CD4-positive, alpha-beta T cell treated with Interleukin-15 for 4 hours (primary cell): ENCODE measurements around the gene ACTRT2.

ENCODE experiments used
- DNase-seq: peaks from one replicate; pipeline ENCODE4 v3.0.0-alpha.2; 2020; ENCODE audit warnings: low spot score

ACTRT2 gene

DNA sequence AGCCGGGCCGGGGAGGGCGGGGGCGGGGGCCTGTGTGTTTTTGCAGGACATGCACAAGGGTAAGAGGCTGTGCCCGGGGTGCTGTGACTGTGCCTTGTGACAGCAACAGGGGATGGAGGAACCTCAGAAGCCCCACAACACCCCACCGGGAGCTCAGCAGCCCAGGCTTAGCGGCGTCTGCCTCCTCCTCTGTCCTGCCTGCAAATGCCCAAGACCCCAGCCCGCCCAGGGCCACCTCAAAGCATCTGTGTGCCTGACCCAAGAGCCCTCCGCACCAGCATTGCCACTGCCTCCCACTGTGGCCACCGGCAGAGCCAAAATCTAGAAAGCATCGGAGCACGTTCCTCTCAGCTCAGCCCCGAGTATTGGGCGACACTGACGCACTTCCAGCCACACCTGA is 2.7 kb upstream of the ACTRT2 start:
- DNase-seq, result no peak

DNA sequence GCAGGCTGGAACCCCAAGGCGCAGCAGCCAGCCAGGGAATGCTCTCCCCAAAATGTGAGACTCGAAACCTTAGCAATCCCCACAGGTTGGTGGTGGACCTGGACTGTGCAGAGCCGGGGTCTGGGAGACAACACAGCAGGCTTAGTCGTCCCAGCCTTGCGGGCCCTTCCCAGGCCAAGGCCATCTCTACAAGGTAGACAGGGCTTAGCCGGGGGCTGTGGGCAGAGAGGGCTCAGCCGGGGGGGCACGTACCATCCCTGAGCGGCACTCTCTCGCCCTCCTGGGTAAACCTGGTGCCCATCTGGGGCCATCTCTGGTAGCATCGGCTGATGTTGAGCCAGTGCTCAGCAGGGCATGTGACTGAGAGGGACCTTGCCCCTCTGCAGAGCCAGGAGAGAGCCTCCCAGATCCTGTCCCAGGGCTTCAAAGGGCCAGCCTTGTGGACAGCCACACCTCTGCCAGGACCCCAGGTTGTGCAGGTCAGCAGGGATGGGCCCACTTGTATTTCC is 2.2 kb upstream of the ACTRT2 start:
- no peak for DNase-seq

DNA sequence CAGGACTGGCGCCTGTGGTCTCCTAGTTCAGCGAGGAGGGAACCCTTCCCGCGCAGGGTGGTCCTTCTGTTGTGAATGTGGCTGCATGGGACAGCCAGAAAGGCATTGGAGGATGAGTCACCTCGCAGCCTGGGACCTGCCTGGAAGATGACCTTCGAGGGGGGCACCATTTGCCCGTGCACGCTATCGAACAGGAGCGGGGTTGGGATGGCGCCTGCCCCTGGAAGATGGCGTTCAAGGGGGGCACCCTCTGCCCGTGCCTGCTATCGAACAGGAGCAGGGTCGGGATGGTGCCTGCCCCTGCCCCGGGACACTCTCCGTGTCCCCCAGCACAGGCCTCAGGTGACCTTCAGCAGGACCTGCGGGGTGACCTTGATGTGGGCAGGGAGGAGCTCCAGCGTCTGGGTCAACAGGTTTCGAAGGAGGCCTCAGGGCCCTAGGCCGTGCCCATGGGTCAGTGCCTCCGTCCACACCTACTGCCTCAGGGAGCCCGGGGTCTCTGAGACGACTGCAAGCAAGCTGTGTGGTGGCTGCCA is 1.7 kb upstream of the ACTRT2 start:
- no peak for DNase-seq

GRCh38 chr1:3020263-3020909 is 881 bp upstream of the ACTRT2 start:
- no peak for DNase-seq

DNA sequence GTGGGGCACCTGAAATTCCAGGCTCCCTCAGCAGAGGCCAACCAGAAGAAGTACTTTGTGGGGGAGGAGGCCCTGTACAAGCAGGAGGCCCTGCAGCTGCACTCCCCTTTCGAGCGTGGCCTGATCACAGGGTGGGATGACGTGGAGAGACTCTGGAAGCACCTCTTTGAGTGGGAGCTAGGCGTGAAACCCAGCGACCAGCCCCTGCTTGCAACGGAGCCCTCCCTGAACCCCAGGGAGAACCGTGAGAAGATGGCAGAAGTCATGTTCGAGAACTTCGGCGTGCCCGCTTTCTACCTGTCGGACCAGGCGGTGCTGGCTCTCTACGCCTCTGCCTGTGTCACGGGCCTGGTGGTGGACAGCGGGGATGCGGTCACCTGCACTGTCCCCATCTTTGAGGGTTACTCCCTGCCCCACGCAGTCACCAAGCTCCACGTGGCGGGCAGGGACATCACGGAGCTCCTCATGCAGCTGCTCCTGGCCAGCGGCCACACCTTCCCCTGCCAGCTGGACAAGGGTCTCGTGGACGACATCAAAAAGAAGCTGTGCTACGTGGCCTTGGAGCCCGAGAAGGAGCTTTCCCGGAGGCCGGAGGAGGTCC is 634 bp downstream of the ACTRT2 start:
- no peak for DNase-seq

DNA sequence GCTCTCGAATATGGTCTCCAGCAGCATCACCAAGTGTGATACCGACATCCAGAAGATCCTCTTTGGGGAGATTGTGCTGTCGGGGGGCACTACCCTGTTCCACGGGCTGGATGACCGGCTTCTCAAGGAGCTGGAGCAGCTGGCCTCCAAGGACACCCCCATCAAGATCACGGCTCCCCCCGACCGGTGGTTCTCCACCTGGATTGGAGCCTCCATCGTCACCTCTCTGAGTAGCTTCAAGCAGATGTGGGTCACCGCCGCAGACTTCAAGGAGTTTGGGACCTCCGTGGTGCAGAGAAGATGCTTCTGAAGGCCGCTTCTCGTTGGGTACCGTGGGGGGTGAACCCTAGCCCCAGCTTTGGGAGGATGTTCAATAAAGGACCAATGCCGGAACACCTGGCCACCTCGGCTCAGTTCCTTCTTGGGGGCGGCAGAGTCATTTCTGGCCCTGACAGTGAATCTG is 1.3 kb downstream of the ACTRT2 start:
- no peak for DNase-seq

- DNase-seq, result no peak
These were observed 1.7 kb downstream of the ACTRT2 start for GRCh38 chr1:3022976-3023375.

DNA sequence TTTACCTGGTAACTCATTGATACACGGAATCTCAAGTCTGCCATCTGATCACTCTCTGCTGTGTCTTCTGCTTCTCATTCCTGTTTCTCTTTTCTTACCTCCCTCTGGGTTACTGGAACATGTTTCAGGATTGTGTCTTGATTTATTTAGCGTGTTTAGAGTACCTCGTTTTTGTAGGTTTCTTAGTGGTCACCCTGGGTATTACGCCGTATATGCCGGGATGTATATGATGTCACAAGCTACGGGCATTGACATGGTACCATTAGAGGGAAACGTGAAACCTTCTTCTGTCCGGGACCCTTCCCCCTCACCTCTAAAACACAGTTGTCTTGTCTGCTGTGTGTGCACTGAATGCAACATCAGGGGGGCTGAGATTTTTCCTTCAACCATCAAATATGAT is 2.8 kb downstream of the ACTRT2 start:
- DNase-seq, result no peak

- no peak for DNase-seq
These were observed 3.3 kb downstream of the ACTRT2 start for GRCh38 chr1:3024588-3024987.

- no peak for DNase-seq
These were observed 4.9 kb downstream of the ACTRT2 start for GRCh38 chr1:3026124-3026523.

GRCh38 chr1:3026581-3027391 is 5.5 kb downstream of the ACTRT2 start:
- no peak for DNase-seq

- DNase-seq, result no peak
These were observed 6.5 kb downstream of the ACTRT2 start for GRCh38 chr1:3027611-3028371.

DNA sequence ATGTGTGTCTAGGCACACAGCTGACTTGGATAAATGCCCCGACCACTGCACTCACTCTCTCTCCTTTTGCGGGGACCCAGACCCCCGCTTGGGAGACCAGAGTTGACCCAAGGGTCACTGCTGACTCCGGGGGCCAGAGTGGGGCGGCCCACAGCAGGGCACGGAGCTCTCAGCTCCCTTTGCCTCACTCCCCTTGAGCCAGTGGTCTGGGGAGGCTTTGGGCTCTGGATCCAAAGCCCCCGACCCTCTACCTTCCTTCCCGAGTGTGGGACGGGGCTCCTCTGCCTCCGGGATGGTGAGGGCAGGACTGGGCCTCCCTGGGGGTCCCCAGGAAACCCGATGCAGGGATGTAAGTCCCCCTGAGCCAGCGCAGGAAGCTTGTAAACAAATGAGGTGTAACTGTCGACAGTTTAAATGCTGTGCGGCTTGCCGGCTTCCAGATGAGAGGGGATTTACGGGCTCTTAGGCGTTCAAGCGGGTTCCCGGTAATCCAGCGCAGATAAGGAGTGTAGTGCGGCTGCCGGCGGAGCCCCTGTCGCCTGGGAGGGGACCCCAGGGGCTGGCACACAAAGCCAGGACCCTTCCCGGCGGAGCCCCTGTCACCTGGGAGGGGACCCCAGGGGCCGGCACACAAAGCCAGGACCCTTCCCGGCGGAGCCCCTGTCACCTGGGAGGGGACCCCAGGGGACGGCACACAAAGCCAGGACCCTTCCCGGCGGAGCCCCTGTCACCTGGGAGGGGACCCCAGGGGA is 7.4 kb downstream of the ACTRT2 start:
- DNase-seq, result no peak

DNA sequence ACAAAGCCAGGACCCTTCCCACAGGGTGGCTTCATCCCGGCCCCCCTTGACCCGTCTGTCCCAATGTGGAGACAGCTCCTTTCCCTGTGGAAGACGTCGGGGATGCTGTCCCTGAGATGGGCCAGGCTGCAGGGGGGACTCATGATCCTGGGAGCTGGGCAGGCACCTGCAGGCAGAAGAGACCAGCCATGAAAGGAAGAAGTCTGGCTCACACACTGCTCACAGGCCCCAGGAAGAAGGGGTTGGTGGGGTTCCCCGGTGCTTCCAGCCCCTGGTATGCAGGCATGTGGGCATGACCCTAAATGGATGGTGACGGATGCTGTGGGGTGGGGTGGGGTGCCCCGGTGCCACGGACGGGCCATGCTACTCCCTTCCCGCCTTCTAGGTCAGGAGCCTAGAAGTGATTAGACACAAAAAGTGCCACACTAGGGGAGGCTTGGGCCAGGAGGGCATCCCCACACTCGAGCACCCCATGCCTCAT is 8.3 kb downstream of the ACTRT2 start:
- DNase-seq, result no peak

DNA sequence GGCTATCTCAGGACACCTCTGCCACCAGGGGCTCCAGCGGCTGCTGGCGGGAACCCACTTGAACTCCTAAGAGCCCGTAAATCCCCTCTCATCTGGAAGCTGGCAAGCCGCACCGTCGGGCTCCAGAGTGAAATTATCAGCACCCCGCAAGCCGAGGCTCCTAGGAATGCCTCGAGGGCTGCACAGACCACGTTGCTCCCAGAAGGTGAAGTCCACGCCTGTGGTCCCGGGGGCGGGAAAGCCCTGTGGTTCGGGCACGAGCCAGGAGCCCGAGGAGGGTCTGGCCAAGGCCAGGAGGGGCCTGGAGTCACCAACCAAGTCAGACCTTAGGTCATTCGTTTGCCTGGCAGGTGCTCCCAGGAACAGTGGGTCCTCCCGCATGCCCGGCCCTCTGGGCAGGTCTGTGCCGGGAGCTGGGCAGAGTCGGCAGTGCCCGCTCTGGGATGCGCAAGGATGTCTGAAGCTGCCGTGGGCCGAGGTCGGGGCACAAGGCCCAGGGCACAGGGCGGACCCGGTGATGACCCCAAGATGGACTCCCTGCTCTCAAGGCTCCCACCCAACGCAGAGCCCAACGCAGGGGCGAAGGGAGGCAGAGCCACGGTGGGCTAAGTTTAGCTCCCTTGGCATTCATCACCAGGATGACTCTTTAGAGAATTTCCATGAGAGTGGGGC is 8.9 kb downstream of the ACTRT2 start:
- DNase-seq, result no peak

DNA sequence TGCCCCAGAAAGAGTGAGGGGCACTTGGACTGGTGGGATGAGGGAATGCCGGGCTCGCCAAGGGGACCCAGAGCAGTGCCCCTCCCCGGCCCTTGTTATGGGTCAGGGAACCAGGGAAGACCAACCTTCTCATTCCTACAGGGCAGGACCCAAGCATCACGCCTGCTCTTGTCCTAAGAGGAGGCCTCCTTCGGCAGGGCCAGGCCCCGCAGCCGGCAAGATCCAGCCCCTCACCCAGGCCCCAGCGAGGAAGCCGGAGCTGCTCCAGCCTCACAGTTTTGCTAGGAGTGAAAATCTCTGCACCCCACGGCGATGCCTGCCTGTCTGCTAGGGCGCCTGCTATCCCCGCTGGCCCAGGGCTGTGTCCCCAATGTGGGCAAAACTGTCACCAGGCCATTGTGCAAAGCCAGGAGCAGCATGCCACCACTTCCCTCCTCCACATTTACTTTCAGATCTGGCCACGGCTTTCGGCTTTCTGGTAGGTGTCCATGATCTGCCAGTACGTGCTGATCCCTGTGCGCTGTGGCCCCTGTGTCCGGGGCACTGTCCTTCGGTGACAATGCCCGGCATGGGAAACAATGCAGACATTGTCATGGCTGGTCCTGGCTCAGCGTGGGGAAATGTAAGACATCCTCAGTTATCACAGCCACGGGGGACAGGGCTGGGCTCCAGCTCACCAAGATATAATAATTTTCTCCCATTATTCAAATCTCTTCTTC is 9.6 kb downstream of the ACTRT2 start:
- no peak for DNase-seq

DNA sequence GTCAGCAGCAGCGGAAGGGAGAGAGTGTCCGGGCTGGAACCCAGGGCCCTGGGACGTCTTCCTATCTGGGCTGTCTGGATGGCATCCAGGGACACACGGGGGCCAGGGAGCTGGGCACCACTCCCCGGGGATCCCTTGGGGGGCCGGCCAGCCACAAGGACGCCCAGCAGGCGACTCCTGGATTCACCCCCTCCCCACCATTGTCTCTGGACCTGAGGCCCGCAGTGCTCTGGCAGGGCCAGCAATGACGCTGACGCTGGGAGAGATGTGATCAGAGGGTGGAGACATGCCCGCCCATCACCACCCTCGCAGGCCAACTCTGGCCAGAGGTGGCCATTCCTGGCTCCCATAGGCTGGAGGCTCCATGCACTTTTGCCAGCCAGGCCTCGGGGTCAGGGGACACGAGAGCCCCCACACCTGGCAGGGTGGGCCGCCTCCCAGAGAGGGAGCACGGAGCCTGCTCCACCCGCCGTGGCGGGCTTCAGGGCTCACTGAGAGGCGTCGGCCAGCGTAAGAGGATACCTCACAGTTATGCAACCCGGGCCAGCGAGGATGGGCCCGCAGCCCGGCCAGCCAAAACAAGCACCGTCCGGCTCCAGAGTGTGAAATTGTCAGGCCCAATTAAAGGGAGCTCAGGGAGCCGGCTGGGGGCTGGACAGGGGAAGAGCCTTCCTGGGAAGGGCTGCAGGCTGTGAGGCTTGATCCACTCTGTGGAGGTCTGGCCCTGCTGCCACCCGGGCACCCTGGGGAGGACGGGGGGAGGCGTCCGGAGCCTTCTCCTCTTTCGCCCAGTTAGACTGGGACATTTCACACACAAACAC is 10.3 kb downstream of the ACTRT2 start:
- DNase-seq, result no peak

GRCh38 chr1:3032371-3033039 is 11.2 kb downstream of the ACTRT2 start:
- no peak for DNase-seq
